K562 (cell line): Measurements from ENCODE around the gene NIPAL3. TPM values are rescaled to one million over a fixed set of nuclear protein-coding genes. Genes with fewer than 3 reads are reported as not detected.

Experiments used
- ATAC-seq: fragments of 200-7000 bp; cut with Tn5 transposase; 3 replicates; pipeline ENCODE4 v1.9.1; 2020; ENCODE audit warnings: moderate library complexity
- BruUV-seq: library from RNA; stranded (reverse); fragments of 400-500 nt; replicated peaks from 2 replicates; lab custom pipeline; 2021; lab: Mats Ljungman, UMichigan
- CTCF ChIA-PET: fragments of 300-600 bp; formaldehyde crosslinking; extraction: SDS; loops from one replicate; lab custom pipeline; 2021; ENCODE audit warnings: low intra/inter-chr PET ratio; lab: Yijun Ruan, JAX
- POLR2A ChIA-PET: fragments of 300-600, 350-650 bp; sonication (Branson Sonifier 250); formaldehyde crosslinking; extraction: SDS; loops from one replicate; lab custom pipeline; 2021; ENCODE audit warnings: antibody characterized with exemption, inconsistent platforms; lab: Yijun Ruan, JAX
- DNase-seq, 4 experiments: peaks; one replicate each; pipeline versions ENCODE4 v3.0.0 to v3.0.0-alpha.2; 2011 to 2018; ENCODE audit warnings: low spot score in 3 of 4, mixed read lengths in 3 of 4; ENCODE audit errors: extremely low read depth in 1 of 4
- FAIRE-seq: peaks from 2 replicates; lab custom pipeline; 2011; peaks lifted over from hg19 to GRCh38; lab: Jason Lieb, UNC
- H2AFZ ChIP-seq: 2 replicates; pipeline ENCODE4 v1.6.0; 2011; ENCODE audit warnings: low read depth, low read length, control low read depth, inconsistent platforms
- H3K27ac ChIP-seq: fragments of 200-600 bp; 3 replicates; pipeline ENCODE4 v1.8.0; 2011; ENCODE audit warnings: low read depth, mild to moderate bottlenecking, control low read depth, inconsistent platforms, low read length, moderate library complexity, mixed read lengths; ENCODE audit errors: extremely low read depth
- H3K27me3 ChIP-seq, 2 experiments: fragments of 300-600 bp in 1 of 2; 2 replicates in 1 of 2; 3 replicates in 1 of 2; pipeline versions ENCODE4 v1.6.0 to v1.8.0; 2011; ENCODE audit warnings: inconsistent platforms in 2 of 2, low read length in 2 of 2, mild to moderate bottlenecking in 1 of 2, mixed read lengths in 1 of 2, moderate library complexity in 1 of 2; ENCODE audit not compliant: control insufficient read depth in 2 of 2, insufficient read depth in 2 of 2
- H3K36me3 ChIP-seq: fragments of 300-600 bp; 3 replicates; pipeline ENCODE4 v1.8.0; 2011; ENCODE audit warnings: mild to moderate bottlenecking, low read length, inconsistent platforms; ENCODE audit not compliant: control insufficient read depth, insufficient read depth
- H3K4me1 ChIP-seq, 2 experiments: fragments of 200-600 bp in 1 of 2; replicated peaks in 1 of 2; 2 replicates in 1 of 2; 3 replicates in 1 of 2; pipeline versions ENCODE4 v1.5.1 to v1.8.0; 2011; ENCODE audit warnings: inconsistent platforms in 2 of 2, low read length in 2 of 2, mild to moderate bottlenecking in 1 of 2, mixed read lengths in 1 of 2, moderate library complexity in 1 of 2; ENCODE audit not compliant: control insufficient read depth in 2 of 2, insufficient read depth in 2 of 2
- H3K4me2 ChIP-seq: 2 replicates; pipeline ENCODE4 v1.6.1; 2011; ENCODE audit warnings: low read length, control low read depth, inconsistent platforms, mixed read lengths; ENCODE audit not compliant: insufficient read depth
- H3K4me3 ChIP-seq: fragments of 200-600 bp; sonication (generic), shearing (Covaris generic); 2 replicates; pipeline ENCODE4 v1.5.1; 2016; ENCODE audit warnings: control low read depth, inconsistent platforms
- H3K79me2 ChIP-seq: fragments of 200-600 bp; 3 replicates; pipeline ENCODE4 v1.8.0; 2011; ENCODE audit warnings: low read length, inconsistent platforms; ENCODE audit not compliant: control insufficient read depth, insufficient read depth
- H3K9ac ChIP-seq, 2 experiments: 2 replicates each; pipeline versions ENCODE4 v1.6.0 to v1.6.1; 2011; ENCODE audit warnings: low read depth in 2 of 2, low read length in 2 of 2, control low read depth in 1 of 2, inconsistent platforms in 1 of 2, mild to moderate bottlenecking in 1 of 2, mixed read lengths in 1 of 2; ENCODE audit not compliant: insufficient read depth in 1 of 2
- H3K9me1 ChIP-seq: one replicate; pipeline ENCODE4 v1.6.0; 2011; ENCODE audit warnings: inconsistent platforms, mild to moderate bottlenecking, low read length, moderate library complexity; ENCODE audit not compliant: control insufficient read depth, insufficient read depth
- H3K9me3 ChIP-seq: replicated peaks from 2 replicates; pipeline ENCODE4 v1.5.1; 2011; ENCODE audit warnings: low read depth, low read length, inconsistent platforms; ENCODE audit not compliant: control insufficient read depth, insufficient read depth
- H4K20me1 ChIP-seq: replicated peaks from 2 replicates; pipeline ENCODE4 v1.6.1; 2011; ENCODE audit warnings: low read length, inconsistent platforms, mixed read lengths; ENCODE audit not compliant: control insufficient read depth, insufficient read depth
- AFF1 ChIP-seq, 2 experiments: fragments of 450-650 bp; IDR thresholded peaks; 2 replicates each; pipeline ENCODE4 v1.6.1; 2018; ENCODE audit warnings: mild to moderate bottlenecking in 2 of 2, low read depth in 1 of 2; ENCODE audit not compliant: partially characterized antibody in 2 of 2
- KDM4B ChIP-seq, 2 experiments: fragments of 450-650 bp in 1 of 2; sonication (generic) in 1 of 2; IDR thresholded peaks; 2 replicates each; pipeline ENCODE4 v1.6.1; 2016 to 2017; ENCODE audit warnings: borderline replicate concordance in 2 of 2, antibody characterized with exemption in 1 of 2, low read depth in 1 of 2, mild to moderate bottlenecking in 1 of 2
- NCOR1 ChIP-seq: fragments of 450-650 bp; IDR thresholded peaks from 2 replicates; pipeline ENCODE4 v1.6.1; 2016; ENCODE audit warnings: mild to moderate bottlenecking, moderate library complexity
- ZNF354B ChIP-seq: fragments of 250-450 bp; sonication (Bioruptor Pico); IDR thresholded peaks from 2 replicates; pipeline ENCODE4 v1.4.0; 2020
- ZNF830 ChIP-seq: fragments of 250-450 bp; sonication (Bioruptor Pico); IDR thresholded peaks from 2 replicates; pipeline ENCODE4 v1.5.0; 2021; ENCODE audit warnings: mild to moderate bottlenecking
- WGBS: fragments of 100-300 bp; shearing (Covaris generic); methylation state at CpG from one replicate; pipeline ENCODE4 v1.1.6; 2016; ENCODE audit warnings: low coverage, mixed read lengths; ENCODE audit not compliant: insufficient coverage; ENCODE audit errors: missing lambda C conversion rate; 5-methylcytosine and 5-hydroxymethylcytosine counted together
- in situ Hi-C: fragments of 300-500 bp; cut with MboI; formaldehyde crosslinking; loops from 4 replicates; pipeline ENCODE4 v1.15.0; 2018; ENCODE audit warnings: inconsistent platforms, mixed read lengths
- intact Hi-C: fragments of 100-400 bp; cut with micrococcal nuclease; formaldehyde crosslinking; loops from 2 replicates; pipeline ENCODE4 v1.14.2; 2022
- polyA plus RNA-seq, 8 experiments: library from polyadenylated mRNA; depleted of rRNA in 4 of 8; stranded (reverse) in 5 of 8; unstranded in 3 of 8; fragments of >200 nt; fragmentation: Nextera tagmentation in 2 of 8; fragmentation: Illumina TruSeq in 1 of 8; extraction: Ambion mirVana in 2 of 8; extraction: Trizol in 1 of 8; gene quantifications; 2 replicates each; pipeline versions ENCODE4 v1.2.1 to v1.2.3, GENCODE V29; 2011 to 2014; ENCODE audit warnings: inconsistent platforms in 1 of 8, missing spikeins in 1 of 8
- total RNA-seq, 7 experiments: library from RNA; depleted of rRNA in 6 of 7; stranded (reverse); fragments of >200 nt in 6 of 7; fragmentation: Illumina TruSeq in 2 of 7; extraction: Trizol in 2 of 7; gene quantifications; 2 replicates each; pipeline versions ENCODE4 v1.2.1 to v1.2.3, GENCODE V29; 2011 to 2021; ENCODE audit warnings: low replicate concordance in 1 of 7

The NIPAL3 gene
- total and polyA plus RNA-seq, 9 of the 15 experiments (the other 6 are each of a cell fraction or from before 2014, with no cell fraction given): 10.5 to 26.3 (median 16.0) TPM

- Histone ChIP-seq H3K36me3 (no peaks in the 10 kb centered on the region), H4K20me1 (peaks cover 5% of the 10 kb centered on the region; the same call in 1 of the 2 replicates), H3K9me1 (no peaks in the 10 kb centered on the region), H2AFZ (no peak overlapping the region), H3K4me1 (no peaks in the 10 kb centered on the region), H3K79me2 (no peaks in the 10 kb centered on the region), H3K9ac (no peak overlapping the region), H3K27ac (no peak overlapping the region), H3K27me3 (peaks cover 0 to 17% of the 10 kb centered on the region in 2 experiments; a peak in 3 of 5 replicates), H3K4me2 (no peak overlapping the region), H3K4me3 (no peak overlapping the region), H3K9me3 (no peaks in the 10 kb centered on the region)
- ChIA-PET POLR2A (interaction anchor here (0.6 to 1.6 kb wide), 2 partner anchors 15 to 189 kb away, joined by 3 to 4 read pairs; no protein-coding TSS in a partner anchor), CTCF (interaction anchor here (7.3 kb wide), 1 partner anchor 188 kb away, joined by 222 read pairs; no protein-coding TSS in a partner anchor)
- no TSS peak for BruUV-seq
- in situ Hi-C loops (no loop called here), intact Hi-C loops (no loop called here)
- DNase-seq: no peak
- ATAC-seq: no peak
- TF ChIP-seq ZNF830: no peak
- TF ChIP-seq NCOR1: no peak
- no peak for TF ChIP-seq ZNF354B (CRISPR knock-in tag)
- TF ChIP-seq AFF1 (IDR thresholded peaks at IDR 0.05; ENCODE audit: low read depth in 1 of 2, partially characterized antibody in 2 of 2): no peak
- no peak for TF ChIP-seq KDM4B (IDR thresholded peaks at IDR 0.05; ENCODE audit: borderline replicate concordance in 2 of 2, low read depth in 1 of 2)
- 46% methylated on average over 8 of the region's 8 CpGs for WGBS
- FAIRE-seq: no peak
These were observed 27.2 kb upstream of the NIPAL3 start for GRCh38 chr1:24388331-24388885.
